Measurements from ENCODE around the gene CCL27.
A peak's percentile ranks its signal among the peaks of the same experiment; 100 is the strongest.

DNA sequence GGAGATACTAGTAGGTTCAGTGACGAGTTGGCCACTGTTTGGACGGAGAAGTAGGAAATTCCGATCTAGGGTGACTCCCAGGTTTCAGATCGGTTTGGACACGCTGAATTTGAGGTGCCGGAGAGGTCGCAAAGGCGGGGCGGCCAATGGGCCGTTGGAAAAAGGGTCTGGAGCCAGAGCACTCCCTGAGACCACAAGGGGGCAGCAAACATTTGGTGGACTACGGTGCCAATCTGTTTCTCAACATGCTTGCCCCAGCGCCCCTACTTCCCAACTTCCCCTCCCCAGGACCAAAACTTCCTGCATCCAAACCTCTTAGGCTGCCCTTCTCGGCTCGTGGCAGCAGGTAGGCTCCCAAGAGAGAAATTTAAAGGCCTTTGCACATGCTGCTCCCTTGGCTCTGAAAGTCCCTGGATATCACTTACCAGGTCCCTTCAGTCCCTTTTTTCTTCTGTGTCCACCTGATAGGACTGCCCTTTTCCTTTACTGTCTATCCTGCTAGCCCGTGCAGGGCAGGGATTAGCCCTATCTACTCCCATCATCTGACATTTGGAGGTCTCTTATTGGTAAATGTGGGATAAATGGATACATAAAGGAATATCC lies 49.6 kb downstream of the CCL27 start:
- TF ChIP-seq, protein P1, sequence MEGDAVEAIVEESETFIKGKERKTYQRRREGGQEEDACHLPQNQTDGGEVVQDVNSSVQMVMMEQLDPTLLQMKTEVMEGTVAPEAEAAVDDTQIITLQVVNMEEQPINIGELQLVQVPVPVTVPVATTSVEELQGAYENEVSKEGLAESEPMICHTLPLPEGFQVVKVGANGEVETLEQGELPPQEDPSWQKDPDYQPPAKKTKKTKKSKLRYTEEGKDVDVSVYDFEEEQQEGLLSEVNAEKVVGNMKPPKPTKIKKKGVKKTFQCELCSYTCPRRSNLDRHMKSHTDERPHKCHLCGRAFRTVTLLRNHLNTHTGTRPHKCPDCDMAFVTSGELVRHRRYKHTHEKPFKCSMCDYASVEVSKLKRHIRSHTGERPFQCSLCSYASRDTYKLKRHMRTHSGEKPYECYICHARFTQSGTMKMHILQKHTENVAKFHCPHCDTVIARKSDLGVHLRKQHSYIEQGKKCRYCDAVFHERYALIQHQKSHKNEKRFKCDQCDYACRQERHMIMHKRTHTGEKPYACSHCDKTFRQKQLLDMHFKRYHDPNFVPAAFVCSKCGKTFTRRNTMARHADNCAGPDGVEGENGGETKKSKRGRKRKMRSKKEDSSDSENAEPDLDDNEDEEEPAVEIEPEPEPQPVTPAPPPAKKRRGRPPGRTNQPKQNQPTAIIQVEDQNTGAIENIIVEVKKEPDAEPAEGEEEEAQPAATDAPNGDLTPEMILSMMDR (IDR thresholded peaks at IDR 0.05): peak in 5 of 7 experiments; percentile 55 to 85 (median 81)
- TF ChIP-seq POLR2A (IDR thresholded peaks at IDR 0.05) (no peak), POLR2AphosphoS5 (IDR thresholded peaks at IDR 0.05) (no peak)
